GM23338 (cell line): ENCODE measurements around the gene MRPS17. TPM values are rescaled to one million over a fixed set of nuclear protein-coding genes. Genes with fewer than 3 reads are reported as not detected.
"Not testable (repeated sequence)": the region's sequence is repeated elsewhere in the genome, so short reads cannot be mapped to it uniquely, and the experiment has no call there.

Experiments used
- ATAC-seq: fragments of 200-7000 bp; cut with Tn5 transposase; 3 replicates; pipeline ENCODE4 v1.9.1; 2020
- DNase-seq: peaks from one replicate; pipeline ENCODE4 v3.0.0-alpha.2; 2015; ENCODE audit warnings: low spot score
- H2AFZ ChIP-seq: fragments of 200-600 bp; sonication (generic); 2 replicates; pipeline ENCODE4 v1.8.0; 2016; ENCODE audit warnings: antibody characterized with exemption, mild to moderate bottlenecking, moderate library complexity
- H3F3A ChIP-seq: fragments of 200-600 bp; sonication (generic); replicated peaks from 2 replicates; pipeline ENCODE4 v1.8.0; 2017; ENCODE audit warnings: antibody characterized with exemption, mixed run types, low read depth
- H3K27ac ChIP-seq: fragments of 200-600 bp; sonication (generic); 2 replicates; pipeline ENCODE4 v1.6.1; 2016; ENCODE audit warnings: low read depth
- H3K27me3 ChIP-seq: fragments of 200-600 bp; sonication (generic); 2 replicates; pipeline ENCODE4 v1.8.0; 2016; ENCODE audit warnings: mild to moderate bottlenecking, mixed run types, moderate library complexity; ENCODE audit not compliant: insufficient read depth
- H3K36me3 ChIP-seq: fragments of 200-600 bp; sonication (generic); 2 replicates; pipeline ENCODE4 v1.8.0; 2016; ENCODE audit warnings: mild to moderate bottlenecking; ENCODE audit not compliant: insufficient read depth
- H3K4me1 ChIP-seq: fragments of 200-600 bp; sonication (generic); 2 replicates; pipeline ENCODE4 v1.8.0; 2016; ENCODE audit warnings: mild to moderate bottlenecking, moderate library complexity; ENCODE audit not compliant: insufficient read depth
- H3K4me2 ChIP-seq: fragments of 200-600 bp; sonication (generic); 2 replicates; pipeline ENCODE4 v1.7.1; 2017; ENCODE audit warnings: mixed run types
- H3K4me3 ChIP-seq: fragments of 200-600 bp; sonication (generic); 2 replicates; pipeline ENCODE4 v1.6.1; 2016; ENCODE audit warnings: mixed run types
- H3K79me2 ChIP-seq: fragments of 200-600 bp; sonication (generic); replicated peaks from 2 replicates; pipeline ENCODE4 v1.8.0; 2017; ENCODE audit warnings: mild to moderate bottlenecking; ENCODE audit not compliant: insufficient read depth
- H3K9me2 ChIP-seq: fragments of 200-600 bp; sonication (generic); 2 replicates; pipeline ENCODE4 v1.8.0; 2017; ENCODE audit not compliant: insufficient read depth
- H4K20me1 ChIP-seq: fragments of 200-600 bp; sonication (generic); replicated peaks from 2 replicates; pipeline ENCODE4 v1.8.0; 2017; ENCODE audit warnings: mild to moderate bottlenecking; ENCODE audit not compliant: insufficient read depth
- H3K27ac Mint-ChIP-seq: 2 replicates; pipeline ENCODE4 v1.8.0; 2020; ENCODE audit warnings: inconsistent platforms, mild to moderate bottlenecking, moderate library complexity, mixed read lengths
- H3K27me3 Mint-ChIP-seq: 3 replicates; pipeline ENCODE4 v1.8.0; 2022; ENCODE audit warnings: low read depth, mild to moderate bottlenecking, moderate library complexity, mixed read lengths, inconsistent platforms; ENCODE audit not compliant: insufficient read depth, poor library complexity
- H3K36me3 Mint-ChIP-seq: 3 replicates; pipeline ENCODE4 v1.8.0; 2021; ENCODE audit warnings: low read depth, mild to moderate bottlenecking, inconsistent platforms, moderate library complexity, mixed read lengths
- H3K4me1 Mint-ChIP-seq: 3 replicates; pipeline ENCODE4 v1.8.0; 2020; ENCODE audit warnings: mild to moderate bottlenecking, inconsistent platforms, mixed read lengths
- H3K4me3 Mint-ChIP-seq: 3 replicates; pipeline ENCODE4 v1.8.0; 2021; ENCODE audit warnings: moderate library complexity, mild to moderate bottlenecking, inconsistent platforms, mixed read lengths
- H3K9me3 Mint-ChIP-seq: 3 replicates; pipeline ENCODE4 v1.8.0; 2020; ENCODE audit warnings: moderate library complexity, mild to moderate bottlenecking, inconsistent platforms, mixed read lengths
- CREB1 ChIP-seq: fragments of 250-450 bp; sonication (Bioruptor Pico); IDR thresholded peaks from 2 replicates; pipeline ENCODE4 v1.5.0; 2020; ENCODE audit warnings: low read depth, mild to moderate bottlenecking, moderate library complexity
- EZH2 ChIP-seq: fragments of 200-600 bp; sonication (generic); IDR thresholded peaks from one replicate; pipeline ENCODE4 v1.8.0; 2017; ENCODE audit warnings: antibody characterized with exemption, mild to moderate bottlenecking, low read depth; ENCODE audit not compliant: unreplicated experiment
- JUNB ChIP-seq: IDR thresholded peaks from one replicate; pipeline ENCODE4 v1.6.1; 2016; ENCODE audit warnings: antibody characterized with exemption; ENCODE audit not compliant: unreplicated experiment
- NANOG ChIP-seq: IDR thresholded peaks from 2 replicates; pipeline ENCODE4 v1.6.1; 2016; ENCODE audit warnings: antibody characterized with exemption, borderline replicate concordance
- STAT1 ChIP-seq: IDR thresholded peaks from one replicate; pipeline ENCODE4 v1.6.1; 2016; ENCODE audit warnings: antibody characterized with exemption; ENCODE audit not compliant: unreplicated experiment
- ZNF331 ChIP-seq: fragments of 250-450 bp; sonication (Bioruptor Pico); IDR thresholded peaks from 2 replicates; pipeline ENCODE4 v1.5.0; 2020; ENCODE audit warnings: low read depth, mild to moderate bottlenecking, moderate library complexity
- polyA plus RNA-seq: library from polyadenylated mRNA; unstranded; fragments of >200 nt; fragmentation: Nextera tagmentation; extraction: Ambion mirVana; gene quantifications from 2 replicates; pipeline ENCODE4 v1.2.1, GENCODE V29; 2016
- total RNA-seq: library from RNA; depleted of rRNA; stranded (reverse); fragments of >200 nt; shearing (Covaris generic); gene quantifications from 2 replicates; pipeline ENCODE4 v1.2.3, GENCODE V29; 2014
- TF ChIP-seq, protein P1 (sequence below): fragments of 250-450 bp; sonication (Bioruptor Pico); IDR thresholded peaks from 2 replicates; pipeline ENCODE4 v1.5.0; 2020; ENCODE audit warnings: mild to moderate bottlenecking, moderate library complexity
- TF ChIP-seq, protein P2 (sequence below): IDR thresholded peaks from 2 replicates; pipeline ENCODE4 v1.6.1; 2016; ENCODE audit warnings: antibody characterized with exemption
- TF ChIP-seq, protein P3 (sequence below): IDR thresholded peaks from one replicate; pipeline ENCODE4 v1.6.1; 2018; ENCODE audit warnings: antibody characterized with exemption; ENCODE audit not compliant: unreplicated experiment

The MRPS17 gene
- total and polyA plus RNA-seq, 2 experiments from 2014 or later, result 14.6 to 100 TPM

DNA sequence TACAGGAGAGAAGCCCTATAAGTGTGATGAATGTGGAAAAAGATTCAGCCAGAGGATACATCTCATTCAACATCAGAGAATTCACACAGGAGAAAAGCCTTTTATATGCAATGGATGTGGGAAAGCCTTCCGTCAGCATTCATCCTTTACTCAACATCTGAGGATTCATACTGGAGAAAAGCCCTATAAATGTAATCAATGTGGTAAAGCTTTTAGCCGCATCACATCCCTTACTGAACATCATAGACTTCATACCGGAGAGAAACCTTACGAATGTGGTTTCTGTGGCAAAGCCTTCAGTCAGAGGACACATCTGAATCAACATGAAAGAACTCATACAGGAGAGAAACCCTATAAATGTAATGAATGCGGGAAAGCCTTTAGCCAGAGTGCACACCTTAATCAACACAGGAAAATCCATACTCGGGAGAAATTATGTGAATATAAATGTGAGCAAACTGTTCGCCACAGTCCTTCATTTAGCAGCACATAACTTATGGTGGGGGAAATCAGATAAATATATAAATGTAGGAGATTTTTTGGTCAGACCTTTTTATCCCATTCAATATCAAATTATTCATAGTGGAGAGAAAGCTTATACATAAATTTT, 12.1 kb upstream of the MRPS17 start (continued):
- TF ChIP-seq, protein P1, sequence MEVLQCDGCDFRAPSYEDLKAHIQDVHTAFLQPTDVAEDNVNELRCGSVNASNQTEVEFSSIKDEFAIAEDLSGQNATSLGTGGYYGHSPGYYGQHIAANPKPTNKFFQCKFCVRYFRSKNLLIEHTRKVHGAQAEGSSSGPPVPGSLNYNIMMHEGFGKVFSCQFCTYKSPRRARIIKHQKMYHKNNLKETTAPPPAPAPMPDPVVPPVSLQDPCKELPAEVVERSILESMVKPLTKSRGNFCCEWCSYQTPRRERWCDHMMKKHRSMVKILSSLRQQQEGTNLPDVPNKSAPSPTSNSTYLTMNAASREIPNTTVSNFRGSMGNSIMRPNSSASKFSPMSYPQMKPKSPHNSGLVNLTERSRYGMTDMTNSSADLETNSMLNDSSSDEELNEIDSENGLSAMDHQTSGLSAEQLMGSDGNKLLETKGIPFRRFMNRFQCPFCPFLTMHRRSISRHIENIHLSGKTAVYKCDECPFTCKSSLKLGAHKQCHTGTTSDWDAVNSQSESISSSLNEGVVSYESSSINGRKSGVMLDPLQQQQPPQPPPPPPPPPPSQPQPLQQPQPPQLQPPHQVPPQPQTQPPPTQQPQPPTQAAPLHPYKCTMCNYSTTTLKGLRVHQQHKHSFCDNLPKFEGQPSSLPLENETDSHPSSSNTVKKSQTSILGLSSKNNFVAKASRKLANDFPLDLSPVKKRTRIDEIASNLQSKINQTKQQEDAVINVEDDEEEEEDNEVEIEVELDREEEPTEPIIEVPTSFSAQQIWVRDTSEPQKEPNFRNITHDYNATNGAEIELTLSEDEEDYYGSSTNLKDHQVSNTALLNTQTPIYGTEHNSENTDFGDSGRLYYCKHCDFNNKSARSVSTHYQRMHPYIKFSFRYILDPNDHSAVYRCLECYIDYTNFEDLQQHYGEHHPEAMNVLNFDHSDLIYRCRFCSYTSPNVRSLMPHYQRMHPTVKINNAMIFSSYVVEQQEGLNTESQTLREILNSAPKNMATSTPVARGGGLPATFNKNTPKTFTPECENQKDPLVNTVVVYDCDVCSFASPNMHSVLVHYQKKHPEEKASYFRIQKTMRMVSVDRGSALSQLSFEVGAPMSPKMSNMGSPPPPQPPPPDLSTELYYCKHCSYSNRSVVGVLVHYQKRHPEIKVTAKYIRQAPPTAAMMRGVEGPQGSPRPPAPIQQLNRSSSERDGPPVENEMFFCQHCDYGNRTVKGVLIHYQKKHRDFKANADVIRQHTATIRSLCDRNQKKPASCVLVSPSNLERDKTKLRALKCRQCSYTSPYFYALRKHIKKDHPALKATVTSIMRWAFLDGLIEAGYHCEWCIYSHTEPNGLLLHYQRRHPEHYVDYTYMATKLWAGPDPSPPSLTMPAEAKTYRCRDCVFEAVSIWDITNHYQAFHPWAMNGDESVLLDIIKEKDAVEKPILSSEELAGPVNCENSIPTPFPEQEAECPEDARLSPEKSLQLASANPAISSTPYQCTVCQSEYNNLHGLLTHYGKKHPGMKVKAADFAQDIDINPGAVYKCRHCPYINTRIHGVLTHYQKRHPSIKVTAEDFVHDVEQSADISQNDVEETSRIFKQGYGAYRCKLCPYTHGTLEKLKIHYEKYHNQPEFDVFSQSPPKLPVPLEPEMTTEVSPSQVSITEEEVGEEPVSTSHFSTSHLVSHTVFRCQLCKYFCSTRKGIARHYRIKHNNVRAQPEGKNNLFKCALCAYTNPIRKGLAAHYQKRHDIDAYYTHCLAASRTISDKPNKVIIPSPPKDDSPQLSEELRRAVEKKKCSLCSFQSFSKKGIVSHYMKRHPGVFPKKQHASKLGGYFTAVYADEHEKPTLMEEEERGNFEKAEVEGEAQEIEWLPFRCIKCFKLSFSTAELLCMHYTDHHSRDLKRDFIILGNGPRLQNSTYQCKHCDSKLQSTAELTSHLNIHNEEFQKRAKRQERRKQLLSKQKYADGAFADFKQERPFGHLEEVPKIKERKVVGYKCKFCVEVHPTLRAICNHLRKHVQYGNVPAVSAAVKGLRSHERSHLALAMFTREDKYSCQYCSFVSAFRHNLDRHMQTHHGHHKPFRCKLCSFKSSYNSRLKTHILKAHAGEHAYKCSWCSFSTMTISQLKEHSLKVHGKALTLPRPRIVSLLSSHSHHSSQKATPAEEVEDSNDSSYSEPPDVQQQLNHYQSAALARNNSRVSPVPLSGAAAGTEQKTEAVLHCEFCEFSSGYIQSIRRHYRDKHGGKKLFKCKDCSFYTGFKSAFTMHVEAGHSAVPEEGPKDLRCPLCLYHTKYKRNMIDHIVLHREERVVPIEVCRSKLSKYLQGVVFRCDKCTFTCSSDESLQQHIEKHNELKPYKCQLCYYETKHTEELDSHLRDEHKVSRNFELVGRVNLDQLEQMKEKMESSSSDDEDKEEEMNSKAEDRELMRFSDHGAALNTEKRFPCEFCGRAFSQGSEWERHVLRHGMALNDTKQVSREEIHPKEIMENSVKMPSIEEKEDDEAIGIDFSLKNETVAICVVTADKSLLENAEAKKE, result no peak
- no peak for TF ChIP-seq ZNF331 (CRISPR knock-in tag)
- TF ChIP-seq CREB1 (CRISPR knock-in tag), result no peak

DNA sequence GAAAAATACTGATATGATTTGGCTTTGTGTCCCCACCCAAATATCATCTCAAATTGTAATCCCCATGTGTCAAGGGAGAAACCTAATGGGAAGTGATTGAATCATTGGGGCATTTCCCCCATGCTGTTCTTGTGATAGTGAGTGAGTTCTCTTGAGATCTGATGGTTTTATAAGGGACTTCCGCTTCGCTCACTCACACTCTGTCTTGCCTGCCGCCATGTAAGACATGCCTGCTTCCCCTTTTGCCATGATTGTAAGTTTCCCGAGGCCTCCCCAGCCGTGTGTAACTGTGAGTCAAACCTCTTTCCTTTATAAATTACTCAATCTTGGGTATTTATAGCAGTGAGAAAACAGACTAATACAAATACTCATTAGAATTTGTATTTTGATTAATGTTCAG, 5.1 kb upstream of the MRPS17 start:
- Histone ChIP-seq H4K20me1 (no peaks in the 10 kb centered on the region), H3K4me2 (no peak overlapping the region), H3K79me2 (no peaks in the 10 kb centered on the region), H3K27me3 (no peaks in the 10 kb centered on the region), H3K9me2 (no peaks in the 10 kb centered on the region), H3K4me1 (no peaks in the 10 kb centered on the region), H3K36me3 (no peaks in the 10 kb centered on the region), H3K4me3 (no peak overlapping the region), H2AFZ (no peak overlapping the region), H3F3A (peaks cover 2% of the 10 kb centered on the region; the same call in 1 of the 2 replicates), H3K27ac (no peak overlapping the region)
- ATAC-seq (no peak), DNase-seq (no peak)
- H3K4me3 Mint-ChIP-seq, result no peak overlapping the region
- peaks cover 4% of the 10 kb centered on the region for H3K27me3 Mint-ChIP-seq
- H3K9me3 Mint-ChIP-seq, result peaks cover 46% of the 10 kb centered on the region
- TF ChIP-seq, protein P2, sequence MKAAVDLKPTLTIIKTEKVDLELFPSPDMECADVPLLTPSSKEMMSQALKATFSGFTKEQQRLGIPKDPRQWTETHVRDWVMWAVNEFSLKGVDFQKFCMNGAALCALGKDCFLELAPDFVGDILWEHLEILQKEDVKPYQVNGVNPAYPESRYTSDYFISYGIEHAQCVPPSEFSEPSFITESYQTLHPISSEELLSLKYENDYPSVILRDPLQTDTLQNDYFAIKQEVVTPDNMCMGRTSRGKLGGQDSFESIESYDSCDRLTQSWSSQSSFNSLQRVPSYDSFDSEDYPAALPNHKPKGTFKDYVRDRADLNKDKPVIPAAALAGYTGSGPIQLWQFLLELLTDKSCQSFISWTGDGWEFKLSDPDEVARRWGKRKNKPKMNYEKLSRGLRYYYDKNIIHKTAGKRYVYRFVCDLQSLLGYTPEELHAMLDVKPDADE, result no peak
- TF ChIP-seq EZH2 (no peak), ZNF331 (CRISPR knock-in tag) (no peak), NANOG (no peak), JUNB (no peak), STAT1 (no peak)
- TF ChIP-seq, protein P3, sequence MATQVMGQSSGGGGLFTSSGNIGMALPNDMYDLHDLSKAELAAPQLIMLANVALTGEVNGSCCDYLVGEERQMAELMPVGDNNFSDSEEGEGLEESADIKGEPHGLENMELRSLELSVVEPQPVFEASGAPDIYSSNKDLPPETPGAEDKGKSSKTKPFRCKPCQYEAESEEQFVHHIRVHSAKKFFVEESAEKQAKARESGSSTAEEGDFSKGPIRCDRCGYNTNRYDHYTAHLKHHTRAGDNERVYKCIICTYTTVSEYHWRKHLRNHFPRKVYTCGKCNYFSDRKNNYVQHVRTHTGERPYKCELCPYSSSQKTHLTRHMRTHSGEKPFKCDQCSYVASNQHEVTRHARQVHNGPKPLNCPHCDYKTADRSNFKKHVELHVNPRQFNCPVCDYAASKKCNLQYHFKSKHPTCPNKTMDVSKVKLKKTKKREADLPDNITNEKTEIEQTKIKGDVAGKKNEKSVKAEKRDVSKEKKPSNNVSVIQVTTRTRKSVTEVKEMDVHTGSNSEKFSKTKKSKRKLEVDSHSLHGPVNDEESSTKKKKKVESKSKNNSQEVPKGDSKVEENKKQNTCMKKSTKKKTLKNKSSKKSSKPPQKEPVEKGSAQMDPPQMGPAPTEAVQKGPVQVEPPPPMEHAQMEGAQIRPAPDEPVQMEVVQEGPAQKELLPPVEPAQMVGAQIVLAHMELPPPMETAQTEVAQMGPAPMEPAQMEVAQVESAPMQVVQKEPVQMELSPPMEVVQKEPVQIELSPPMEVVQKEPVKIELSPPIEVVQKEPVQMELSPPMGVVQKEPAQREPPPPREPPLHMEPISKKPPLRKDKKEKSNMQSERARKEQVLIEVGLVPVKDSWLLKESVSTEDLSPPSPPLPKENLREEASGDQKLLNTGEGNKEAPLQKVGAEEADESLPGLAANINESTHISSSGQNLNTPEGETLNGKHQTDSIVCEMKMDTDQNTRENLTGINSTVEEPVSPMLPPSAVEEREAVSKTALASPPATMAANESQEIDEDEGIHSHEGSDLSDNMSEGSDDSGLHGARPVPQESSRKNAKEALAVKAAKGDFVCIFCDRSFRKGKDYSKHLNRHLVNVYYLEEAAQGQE, result no peak
- H3K27ac Mint-ChIP-seq, result no peak overlapping the region
- H3K4me1 Mint-ChIP-seq, result no peaks in the 10 kb centered on the region
- peaks cover 11% of the 10 kb centered on the region for H3K36me3 Mint-ChIP-seq

DNA sequence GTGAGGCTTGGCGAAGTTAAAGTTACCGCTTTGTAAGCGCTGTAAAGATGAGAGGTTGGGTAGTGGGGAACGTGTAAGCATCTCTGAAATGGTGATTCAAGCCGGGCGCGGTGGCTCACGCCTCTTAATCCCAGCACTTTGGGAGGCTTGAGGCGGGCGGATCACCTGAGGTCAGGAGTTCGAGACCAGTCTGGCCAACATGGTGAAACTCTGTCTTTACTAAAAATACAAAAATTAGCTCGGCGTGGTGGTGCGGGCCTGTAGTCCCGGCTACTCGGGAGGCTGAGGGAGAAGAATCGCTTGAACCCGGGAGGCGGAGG, 635 bp downstream of the MRPS17 start:
- H3K36me3 ChIP-seq, result peaks cover 14% of the 10 kb centered on the region
- not testable (repeated sequence) for H3K4me1 Mint-ChIP-seq, H3K9me3 Mint-ChIP-seq, H3K27me3 Mint-ChIP-seq, H3K4me1 ChIP-seq, ATAC-seq, H3K9me2 ChIP-seq, H4K20me1 ChIP-seq, H3K27me3 ChIP-seq, H3F3A ChIP-seq, H3K27ac ChIP-seq
- peaks cover 22% of the 10 kb centered on the region for H3K79me2 ChIP-seq
- Mint-ChIP-seq H3K27ac (peak overlapping the region; percentile 99), H3K4me3 (peak overlapping the region; percentile 96), H3K36me3 (peaks cover 47% of the 10 kb centered on the region)
- peak overlapping the region; percentile 99 for H3K4me3 ChIP-seq
- peak overlapping the region; percentile 88; the same call in 1 of the 2 replicates for H2AFZ ChIP-seq
- peak; percentile 14 for DNase-seq
- H3K4me2 ChIP-seq, result peak overlapping the region; percentile 94
